ENCODE data around the gene CPED1.
"Not testable (repeated sequence)": the region's sequence is repeated elsewhere in the genome, so short reads cannot be mapped to it uniquely, and the experiment has no call there.

CPED1 gene

GRCh38 chr7:121062671-121063279 is 74.3 kb downstream of the CPED1 start:
- no peak overlapping the region for H3K27ac ChIP-seq
- no peak for DNase-seq (ENCODE audit: low read depth, low spot score)
- H3K4me3 ChIP-seq = no peak overlapping the region
- H3K9me3 ChIP-seq (ENCODE audit: low read depth, low read length) = no peaks in the 10 kb centered on the region
- TF ChIP-seq EZH2 (IDR thresholded peaks at IDR 0.05) = no peak
- TF ChIP-seq POLR2AphosphoS5 (IDR thresholded peaks at IDR 0.05; ENCODE audit: borderline replicate concordance, low read depth, low read length) = no peak
- TF ChIP-seq FOXP2 (optimal IDR thresholded peaks at IDR 0.05; ENCODE audit: control extremely low read depth, extremely low read length, insufficient read depth) = no peak
- H3K36me3 ChIP-seq (ENCODE audit: insufficient read depth, low read length) = no peaks in the 10 kb centered on the region
- H3K9ac ChIP-seq (ENCODE audit: insufficient read length) = no peak overlapping the region

- H3K9me3 ChIP-seq (ENCODE audit: low read depth, low read length); H3K9ac ChIP-seq (ENCODE audit: insufficient read length); H3K4me3 ChIP-seq; DNase-seq (ENCODE audit: low read depth, low spot score); H3K36me3 ChIP-seq (ENCODE audit: insufficient read depth, low read length); H3K27ac ChIP-seq: not testable (repeated sequence)
These were observed 79.2 kb downstream of the CPED1 start for GRCh38 chr7:121067717-121068116.

- H3K27ac ChIP-seq = no peak overlapping the region
- DNase-seq (ENCODE audit: low read depth, low spot score) = no peak
- no peak for TF ChIP-seq FOXP2 (optimal IDR thresholded peaks at IDR 0.05; ENCODE audit: control extremely low read depth, extremely low read length, insufficient read depth)
- TF ChIP-seq POLR2AphosphoS5 (IDR thresholded peaks at IDR 0.05; ENCODE audit: borderline replicate concordance, low read depth, low read length) = no peak
- no peak for TF ChIP-seq EZH2 (IDR thresholded peaks at IDR 0.05)
- no peak overlapping the region for H3K9ac ChIP-seq (ENCODE audit: insufficient read length)
- no peaks in the 10 kb centered on the region for H3K9me3 ChIP-seq (ENCODE audit: low read depth, low read length)
- no peaks in the 10 kb centered on the region for H3K36me3 ChIP-seq (ENCODE audit: insufficient read depth, low read length)
- H3K4me3 ChIP-seq = no peak overlapping the region
These were observed 81.0 kb downstream of the CPED1 start for GRCh38 chr7:121069346-121070100.

DNA sequence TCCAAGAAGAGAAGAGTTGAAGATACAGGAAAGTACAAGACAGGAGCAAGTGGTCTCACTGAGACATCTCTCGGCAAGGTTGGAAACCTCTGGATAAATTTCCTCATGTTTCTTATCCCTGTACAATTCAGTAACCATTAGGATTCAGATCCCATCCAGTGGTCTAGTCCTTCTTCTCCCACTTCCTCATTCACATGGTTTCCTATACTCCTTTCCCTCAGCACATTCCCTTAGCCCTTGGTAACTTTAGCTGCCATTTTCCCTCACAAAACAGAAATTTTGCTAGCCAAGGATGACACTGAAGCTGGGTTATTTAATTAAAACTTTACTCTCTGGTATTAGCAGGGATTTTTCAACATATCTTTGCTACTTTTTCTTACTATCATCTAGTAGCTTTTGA is 82.6 kb downstream of the CPED1 start:
- no peak for DNase-seq (ENCODE audit: low read depth, low spot score)
- Histone ChIP-seq H3K4me3 (no peak overlapping the region), H3K9ac (ENCODE audit: insufficient read length) (no peak overlapping the region), H3K9me3 (ENCODE audit: low read depth, low read length) (no peaks in the 10 kb centered on the region), H3K36me3 (ENCODE audit: insufficient read depth, low read length) (no peaks in the 10 kb centered on the region), H3K27ac (no peak overlapping the region)
- TF ChIP-seq EZH2 (IDR thresholded peaks at IDR 0.05) (no peak), POLR2AphosphoS5 (IDR thresholded peaks at IDR 0.05; ENCODE audit: borderline replicate concordance, low read depth, low read length) (no peak), FOXP2 (optimal IDR thresholded peaks at IDR 0.05; ENCODE audit: control extremely low read depth, extremely low read length, insufficient read depth) (no peak)

DNA sequence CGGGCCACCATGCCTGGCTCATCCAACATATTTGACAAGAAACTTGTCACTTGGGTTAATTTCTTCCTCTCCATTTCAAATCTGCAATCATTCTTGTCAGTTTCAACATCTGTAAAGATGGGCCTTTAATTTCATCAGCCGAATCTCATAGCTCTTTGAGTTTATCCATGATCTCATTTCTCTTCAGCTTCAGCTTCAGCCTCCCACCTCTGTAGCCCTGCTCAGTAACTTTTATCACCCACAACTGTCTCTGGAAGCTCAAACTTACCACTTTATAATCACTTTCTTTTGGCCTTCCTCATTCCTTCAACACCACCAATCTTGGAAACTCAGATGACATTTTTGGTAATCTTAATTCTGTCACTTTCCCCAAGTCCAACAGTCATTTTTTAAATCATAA is 83.2 kb downstream of the CPED1 start:
- Histone ChIP-seq H3K9me3 (ENCODE audit: low read depth, low read length) (no peaks in the 10 kb centered on the region), H3K9ac (ENCODE audit: insufficient read length) (no peak overlapping the region), H3K36me3 (ENCODE audit: insufficient read depth, low read length) (no peaks in the 10 kb centered on the region), H3K4me3 (no peak overlapping the region), H3K27ac (no peak overlapping the region)
- no peak for TF ChIP-seq POLR2AphosphoS5 (IDR thresholded peaks at IDR 0.05; ENCODE audit: borderline replicate concordance, low read depth, low read length)
- TF ChIP-seq FOXP2 (optimal IDR thresholded peaks at IDR 0.05; ENCODE audit: control extremely low read depth, extremely low read length, insufficient read depth) = no peak
- TF ChIP-seq EZH2 (IDR thresholded peaks at IDR 0.05) = no peak
- DNase-seq (ENCODE audit: low read depth, low spot score) = no peak

- H3K36me3 ChIP-seq (ENCODE audit: insufficient read depth, low read length) = no peaks in the 10 kb centered on the region
- no peak overlapping the region for H3K4me3 ChIP-seq
- H3K9me3 ChIP-seq (ENCODE audit: low read depth, low read length) = no peaks in the 10 kb centered on the region
- no peak for DNase-seq (ENCODE audit: low read depth, low spot score)
- H3K27ac ChIP-seq = no peak overlapping the region
- TF ChIP-seq POLR2AphosphoS5 (IDR thresholded peaks at IDR 0.05; ENCODE audit: borderline replicate concordance, low read depth, low read length) (no peak), EZH2 (IDR thresholded peaks at IDR 0.05) (no peak), FOXP2 (optimal IDR thresholded peaks at IDR 0.05; ENCODE audit: control extremely low read depth, extremely low read length, insufficient read depth) (no peak)
- H3K9ac ChIP-seq (ENCODE audit: insufficient read length) = no peak overlapping the region
These were observed 84.3 kb downstream of the CPED1 start for GRCh38 chr7:121072826-121073225.

DNA sequence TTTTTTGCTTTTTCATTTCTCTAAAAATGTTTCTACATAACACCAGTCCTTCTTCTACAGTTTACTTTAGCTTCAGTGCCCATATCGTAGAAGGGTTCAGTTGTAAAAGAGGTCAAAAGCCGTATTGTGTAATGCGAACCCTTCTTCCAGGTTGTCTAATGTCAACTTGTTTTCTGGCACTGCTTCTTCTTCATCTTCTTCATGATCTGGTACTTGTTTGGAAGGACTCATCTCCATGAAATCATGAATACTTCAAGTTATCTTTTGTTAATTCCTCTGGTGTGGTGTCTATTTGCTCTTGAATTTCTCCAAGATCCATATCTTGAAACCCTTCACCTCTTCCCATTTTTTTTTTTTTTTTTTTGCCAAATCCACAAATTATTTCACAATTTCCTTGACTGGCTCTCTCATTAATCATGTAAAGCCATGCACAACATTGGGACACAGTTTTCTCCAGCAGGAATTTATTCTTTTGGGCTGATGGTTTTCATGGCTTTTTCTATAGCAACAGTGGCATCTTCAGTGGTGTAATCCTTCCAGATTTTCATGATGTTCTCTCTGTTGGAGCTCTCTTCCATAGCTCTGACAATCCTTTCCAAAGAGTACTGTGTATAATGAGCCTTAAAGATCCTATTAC is 85.1 kb downstream of the CPED1 start:
- no peak for TF ChIP-seq POLR2AphosphoS5 (IDR thresholded peaks at IDR 0.05; ENCODE audit: borderline replicate concordance, low read depth, low read length)
- TF ChIP-seq EZH2 (IDR thresholded peaks at IDR 0.05) = no peak
- no peak for TF ChIP-seq FOXP2 (optimal IDR thresholded peaks at IDR 0.05; ENCODE audit: control extremely low read depth, extremely low read length, insufficient read depth)
- H3K9me3 ChIP-seq (ENCODE audit: low read depth, low read length) = no peaks in the 10 kb centered on the region
- no peaks in the 10 kb centered on the region for H3K36me3 ChIP-seq (ENCODE audit: insufficient read depth, low read length)
- H3K4me3 ChIP-seq = no peak overlapping the region
- H3K9ac ChIP-seq (ENCODE audit: insufficient read length) = no peak overlapping the region
- no peak for DNase-seq (ENCODE audit: low read depth, low spot score)
- no peak overlapping the region for H3K27ac ChIP-seq

GRCh38 chr7:121075424-121075841 is 86.9 kb downstream of the CPED1 start:
- not testable (repeated sequence) for DNase-seq (ENCODE audit: low read depth, low spot score); H3K27ac ChIP-seq; H3K9ac ChIP-seq (ENCODE audit: insufficient read length); H3K9me3 ChIP-seq (ENCODE audit: low read depth, low read length); H3K36me3 ChIP-seq (ENCODE audit: insufficient read depth, low read length); H3K4me3 ChIP-seq
